ENCODE data around the gene NEDD4L. TPM values are rescaled to one million over a fixed set of nuclear protein-coding genes. Genes with fewer than 3 reads are reported as not detected.

The NEDD4L gene
- total RNA-seq, 1 donor from 2014 or later: 80.2 TPM

DNA sequence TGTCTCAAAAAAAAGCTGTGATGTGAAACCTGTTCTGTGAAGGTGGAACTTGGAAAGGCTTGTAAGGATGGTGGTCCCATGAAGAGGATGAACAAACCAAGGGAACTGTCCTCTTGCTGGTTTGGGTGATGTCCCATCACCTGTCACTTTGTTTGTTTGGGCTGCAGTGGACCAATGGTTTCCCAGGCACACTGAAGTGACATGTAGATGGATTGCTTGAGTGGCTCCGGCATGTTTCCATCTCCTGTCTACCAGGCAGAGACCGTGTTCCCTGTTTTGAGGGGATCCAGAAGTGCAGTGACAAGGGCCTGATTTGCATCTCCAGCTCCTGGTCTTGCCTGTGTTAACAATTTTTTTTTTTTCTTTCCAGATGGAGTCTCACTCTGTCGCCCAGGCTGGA, 8.9 kb downstream of the NEDD4L start:
- DNase-seq (ENCODE audit: low read depth): no peak

DNA sequence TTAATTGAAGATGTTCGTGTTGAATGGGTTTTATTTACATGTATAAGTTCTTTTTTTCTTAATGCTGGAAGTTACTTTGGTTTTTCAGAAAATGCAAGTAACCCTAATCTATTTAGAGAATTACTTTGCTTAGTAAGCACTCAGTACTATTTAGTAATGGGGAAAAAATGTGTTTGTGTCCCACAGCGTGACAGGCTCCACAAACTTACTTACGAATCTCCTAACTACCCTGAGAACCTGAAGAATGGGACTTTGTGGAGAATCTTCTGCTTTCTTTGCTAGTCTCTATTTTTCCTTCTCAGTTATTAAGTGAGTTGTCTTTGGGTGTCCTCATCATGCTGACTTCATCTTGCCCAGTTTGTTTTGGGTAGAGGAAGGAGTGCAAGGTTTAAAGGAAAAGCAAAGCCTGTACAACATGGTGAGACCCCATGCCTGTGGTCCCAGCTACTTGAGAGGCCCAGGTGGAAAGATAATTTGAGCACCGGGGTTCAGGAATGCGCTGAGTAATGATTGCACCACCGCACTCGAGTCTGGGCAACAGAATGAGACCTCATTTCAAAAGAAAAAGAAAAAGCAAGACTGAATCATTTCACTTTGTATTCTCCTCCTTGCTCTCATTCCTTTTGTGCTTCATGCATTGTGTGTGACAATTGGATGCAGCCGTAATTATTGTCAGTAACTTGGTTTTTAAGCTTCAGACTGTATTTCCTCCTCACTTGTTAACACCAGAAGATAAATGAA, 10.2 kb downstream of the NEDD4L start:
- DNase-seq (ENCODE audit: low read depth): peak; percentile 76

DNA sequence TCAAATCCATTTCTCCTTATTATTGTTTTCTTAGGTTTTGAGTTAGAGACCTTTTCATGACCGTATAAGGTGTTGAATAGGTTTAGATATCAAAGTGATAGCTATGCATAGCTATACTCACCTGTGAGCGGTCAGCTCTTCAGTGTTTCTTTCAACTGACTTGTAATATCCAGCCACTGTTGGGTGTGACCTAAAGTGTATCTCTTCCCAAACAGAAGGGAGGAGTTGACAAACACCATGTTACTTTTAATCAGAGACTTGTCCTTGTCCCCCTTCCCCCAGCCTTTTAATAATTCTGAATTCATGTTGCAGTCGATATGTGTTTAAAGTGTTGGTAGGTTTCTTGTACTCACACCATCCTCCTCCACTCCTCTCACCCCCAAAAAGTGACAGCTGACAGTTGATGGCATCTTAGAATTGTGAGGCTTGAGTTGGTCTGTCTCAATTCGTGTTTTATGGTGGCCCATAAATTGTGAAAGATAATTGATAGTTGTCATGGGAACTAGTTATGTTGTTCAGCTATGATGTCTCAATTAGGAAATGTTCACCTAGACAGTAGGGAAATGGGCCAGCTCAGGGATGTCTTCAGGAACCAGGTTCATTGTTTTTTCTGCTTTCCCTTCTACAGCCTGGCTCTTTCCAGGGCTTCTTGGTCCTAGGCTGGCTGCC, 12.0 kb downstream of the NEDD4L start:
- no peak for DNase-seq (ENCODE audit: low read depth)

DNA sequence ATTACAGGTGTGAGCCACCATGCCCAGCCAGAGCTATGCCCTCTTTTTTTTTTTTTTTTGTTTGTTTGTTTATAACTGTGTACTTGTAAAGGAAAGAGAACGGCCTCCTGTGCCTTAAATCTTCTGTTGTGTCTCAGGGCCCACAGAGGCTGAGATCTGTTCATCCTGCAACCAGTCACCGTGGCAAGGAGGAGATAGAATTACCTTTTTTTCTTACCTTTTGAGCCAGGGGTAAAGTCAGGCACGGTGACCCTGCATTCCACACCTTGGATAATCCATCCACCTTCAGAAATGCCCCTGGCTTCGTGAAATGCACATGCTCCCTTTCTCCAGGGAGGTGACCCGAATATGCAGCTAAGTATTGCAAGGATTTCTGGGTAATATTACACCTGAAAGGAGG, 12.8 kb downstream of the NEDD4L start:
- no peak for DNase-seq (ENCODE audit: low read depth)

GRCh38 chr18:58057291-58057965, 13.4 kb downstream of the NEDD4L start:
- DNase-seq (ENCODE audit: low read depth): no peak

GRCh38 chr18:58058720-58059119, 14.7 kb downstream of the NEDD4L start:
- DNase-seq (ENCODE audit: low read depth): no peak

DNA sequence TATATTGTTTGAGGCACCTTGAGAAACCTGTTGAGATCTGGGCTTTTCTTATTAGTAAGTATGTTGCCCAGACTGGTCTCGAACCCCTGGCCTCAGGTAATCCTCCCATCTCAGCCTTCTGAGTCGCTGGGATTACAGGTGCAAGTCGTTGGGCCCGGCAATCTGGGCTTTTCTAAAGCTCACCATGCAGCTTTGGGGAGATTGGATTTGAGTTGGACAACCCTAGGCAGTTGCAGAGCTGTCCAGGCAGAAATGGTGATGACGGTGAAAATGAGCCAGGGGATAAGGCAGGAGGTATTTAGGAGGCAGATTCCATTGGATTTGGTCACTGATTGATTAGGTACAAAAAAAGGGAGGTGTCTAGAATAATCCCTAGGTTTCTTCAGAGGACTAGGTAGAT, 16.2 kb downstream of the NEDD4L start:
- DNase-seq (ENCODE audit: low read depth): no peak

DNA sequence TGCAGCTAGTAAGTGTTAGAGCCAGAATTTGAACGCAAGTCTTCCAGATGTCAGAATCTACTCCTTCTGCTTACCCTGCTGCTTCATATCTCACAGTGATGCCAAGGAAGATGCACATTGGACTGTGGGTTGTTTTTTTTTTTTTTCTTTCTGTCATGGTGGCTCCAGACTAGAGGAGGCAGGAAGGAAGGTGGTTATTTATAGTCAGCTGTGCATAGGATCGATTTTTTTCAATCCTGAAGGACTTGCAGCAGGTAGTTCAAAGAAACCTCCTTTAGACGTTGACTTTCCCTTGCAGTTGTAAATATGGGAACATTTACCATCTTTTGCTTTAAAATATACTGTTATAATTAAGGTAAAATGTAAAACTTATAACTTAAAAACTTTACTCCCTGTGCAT, 17.3 kb downstream of the NEDD4L start:
- no peak for DNase-seq (ENCODE audit: low read depth)

DNA sequence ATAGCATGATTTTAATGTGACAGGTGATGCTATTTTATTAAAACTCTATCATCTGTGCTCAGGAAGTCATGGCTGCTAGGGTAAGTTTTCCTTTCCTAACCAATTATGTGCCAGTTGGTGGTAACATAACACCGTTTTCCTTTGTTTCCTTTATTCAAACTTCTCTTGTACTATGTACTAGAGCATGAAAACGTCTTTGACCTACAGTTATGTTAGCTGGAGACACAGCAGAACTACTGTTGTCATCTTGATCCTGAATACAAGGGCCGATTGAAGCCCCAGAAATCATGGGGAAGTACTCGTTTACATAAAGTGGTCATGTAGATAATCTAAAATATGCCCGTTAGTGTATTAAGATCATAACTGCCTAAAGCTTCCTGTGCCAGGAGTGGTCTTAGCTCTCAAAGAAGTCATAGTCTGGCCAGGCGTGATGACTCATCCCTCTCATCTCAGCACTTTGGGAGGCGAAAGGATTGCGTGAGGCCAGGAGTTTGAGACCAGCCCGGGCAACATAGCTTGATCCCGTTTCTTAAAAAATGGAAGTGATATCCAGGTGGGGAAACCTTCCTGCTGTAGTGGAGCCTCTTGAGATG, 20.5 kb downstream of the NEDD4L start:
- DNase-seq (ENCODE audit: low read depth): no peak

DNA sequence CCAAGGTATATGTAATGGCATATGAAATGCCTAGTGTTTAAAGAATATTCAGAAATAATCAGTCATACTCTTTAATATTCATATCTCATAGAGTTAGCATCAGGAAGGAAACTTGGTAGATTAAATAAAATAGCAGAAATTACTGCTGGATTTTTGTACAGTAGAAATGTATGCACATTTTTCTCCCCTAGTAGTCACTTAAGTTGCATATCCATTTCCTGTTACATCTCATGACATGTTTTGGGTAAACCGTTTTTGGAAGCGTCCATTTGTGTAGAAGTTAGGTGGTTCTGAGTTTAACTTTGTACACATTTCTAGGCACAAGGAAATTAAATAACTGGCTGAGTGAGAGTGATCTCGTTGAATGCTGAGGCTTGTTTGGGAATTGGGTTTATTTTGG, 21.9 kb downstream of the NEDD4L start:
- DNase-seq (ENCODE audit: low read depth): no peak

DNA sequence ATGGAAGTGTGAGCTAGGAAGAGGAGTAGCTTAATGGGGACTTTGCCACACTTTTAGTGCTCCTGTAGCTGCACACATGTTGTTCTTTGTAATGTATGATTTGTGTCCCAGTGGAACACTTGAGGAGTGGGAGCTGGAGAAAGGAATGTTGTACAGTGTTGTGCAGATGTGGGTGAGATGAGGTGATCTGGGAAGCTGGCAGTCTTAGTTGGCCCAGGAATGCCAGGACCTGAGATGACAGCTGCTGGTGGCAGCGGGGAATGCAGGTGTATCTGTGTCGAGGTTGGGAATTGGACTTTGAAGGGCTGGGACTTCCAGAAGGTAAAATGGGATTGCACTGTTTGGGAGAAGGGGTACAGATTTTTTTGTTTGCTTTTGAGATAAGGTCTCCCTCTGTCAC, 23.6 kb downstream of the NEDD4L start:
- no peak for DNase-seq (ENCODE audit: low read depth)

DNA sequence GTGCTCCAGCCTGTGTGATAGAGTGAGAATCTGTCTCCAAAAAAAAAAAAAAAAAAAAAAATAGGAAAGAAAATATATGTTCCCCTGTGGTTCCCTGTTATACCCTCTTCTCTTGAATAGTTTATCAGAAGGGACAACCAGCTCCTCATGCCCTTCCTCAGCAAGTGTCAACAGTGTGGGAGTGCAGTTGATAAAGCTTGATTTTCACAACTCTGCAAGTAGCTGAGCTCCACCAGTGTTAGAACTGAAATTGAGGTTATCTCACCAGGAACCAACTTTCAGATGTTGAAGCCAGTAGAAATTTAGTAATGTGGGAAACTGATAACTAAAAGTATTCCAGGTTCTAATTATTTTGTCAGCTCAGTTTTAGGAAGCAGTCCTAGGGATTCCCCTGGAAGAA, 25.1 kb downstream of the NEDD4L start:
- no peak for DNase-seq (ENCODE audit: low read depth)

DNA sequence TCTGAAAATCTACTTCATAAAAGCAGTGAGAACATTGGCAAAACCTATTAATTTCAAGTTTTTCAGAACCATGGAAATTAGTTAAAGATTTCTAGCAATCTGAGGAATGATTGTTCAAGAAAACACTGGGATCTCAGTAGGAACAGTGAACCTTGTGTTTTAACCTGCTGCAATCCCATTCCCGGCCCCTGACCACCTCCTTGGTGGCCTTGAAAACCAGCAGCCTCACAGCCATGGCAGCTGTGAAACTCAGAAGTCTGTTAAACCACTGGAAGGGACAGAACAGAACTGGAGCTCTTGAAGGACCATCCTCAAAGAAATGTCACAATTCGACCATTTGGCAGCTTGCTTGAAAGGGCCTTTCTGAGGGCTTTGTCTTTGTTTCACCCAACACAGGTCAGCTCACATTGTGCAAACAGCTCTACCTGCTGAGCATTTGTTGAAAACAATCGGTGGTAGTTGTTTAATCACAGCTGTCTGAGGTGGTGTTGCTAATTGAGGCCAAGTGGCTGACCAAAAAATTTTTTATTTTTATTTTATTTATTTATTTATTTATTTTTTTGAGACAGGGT, 25.8 kb downstream of the NEDD4L start:
- DNase-seq (ENCODE audit: low read depth): no peak

- peak; percentile 49 for DNase-seq (ENCODE audit: low read depth)
Measured at GRCh38 chr18:58076052-58076451, 32.0 kb downstream of the NEDD4L start.

- DNase-seq (ENCODE audit: low read depth): no peak
Measured at GRCh38 chr18:58077329-58077728, 33.3 kb downstream of the NEDD4L start.

GRCh38 chr18:58078889-58079573, 35.0 kb downstream of the NEDD4L start:
- no peak for DNase-seq (ENCODE audit: low read depth)

GRCh38 chr18:58080451-58080850, 36.4 kb downstream of the NEDD4L start:
- peak; percentile 36 for DNase-seq (ENCODE audit: low read depth)

- peak; percentile 47 for DNase-seq (ENCODE audit: low read depth)
Measured at GRCh38 chr18:58087928-58088690, 44.1 kb downstream of the NEDD4L start.

DNA sequence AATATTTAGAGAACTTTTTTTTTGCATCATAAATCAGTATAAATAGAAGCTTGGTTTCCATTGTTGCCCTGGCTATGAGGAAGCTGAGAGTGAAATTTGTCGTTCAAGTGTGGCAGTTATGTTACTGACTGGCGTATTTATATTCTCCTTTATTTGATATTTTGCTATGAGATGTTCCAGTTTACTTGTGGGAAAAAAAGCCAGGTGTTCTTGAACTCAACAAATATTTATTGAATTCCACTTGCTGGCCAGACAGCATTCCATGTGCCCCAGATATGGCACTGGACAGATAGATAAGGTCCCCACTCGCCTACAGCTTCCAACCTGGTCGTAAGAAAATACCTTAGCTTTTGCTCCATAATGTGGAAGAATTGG, 44.7 kb downstream of the NEDD4L start:
- DNase-seq (ENCODE audit: low read depth): no peak

DNA sequence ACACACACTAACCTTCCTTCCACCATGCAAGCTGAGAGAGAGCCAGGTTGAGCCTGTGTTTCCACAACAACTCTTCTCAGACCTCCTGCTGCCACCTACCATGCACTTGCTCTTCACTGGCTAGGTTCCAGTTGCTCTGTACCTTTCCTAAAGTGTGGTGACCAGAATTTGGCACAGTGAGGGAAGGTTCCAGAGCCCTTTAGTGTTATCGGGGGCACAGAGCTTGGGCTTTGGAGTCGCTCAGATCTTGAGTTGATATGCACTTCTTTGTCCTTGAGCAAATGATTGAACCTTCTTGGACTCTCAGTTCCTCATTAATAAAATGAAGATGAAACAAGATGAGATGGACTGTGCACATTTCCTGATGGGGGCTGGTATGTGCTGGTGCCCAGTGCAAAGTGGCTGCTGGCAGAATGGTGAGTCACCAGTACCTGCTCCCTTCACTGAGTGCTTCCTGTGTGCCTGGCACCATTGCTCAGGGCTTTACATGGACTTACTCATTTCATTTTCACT, 47.1 kb downstream of the NEDD4L start:
- DNase-seq (ENCODE audit: low read depth): peak; percentile 83

GRCh38 chr18:58093311-58093803, 49.3 kb downstream of the NEDD4L start:
- no peak for DNase-seq (ENCODE audit: low read depth)

Data from renal cortical epithelial cell (primary cell).